Ramos (cell line): ENCODE results near the gene HTATIP2.
"Not testable (repeated sequence)": the region's sequence is repeated elsewhere in the genome, so short reads cannot be mapped to it uniquely, and the experiment has no call there.

Experiments used
- in situ Hi-C: fragments of 300-500 bp; cut with MboI; formaldehyde crosslinking; loops from one replicate; pipeline ENCODE4 v1.14.3; 2022; ENCODE audit warnings: low sequenced_read_pairs; ENCODE audit not compliant: unreplicated experiment

HTATIP2 gene

DNA sequence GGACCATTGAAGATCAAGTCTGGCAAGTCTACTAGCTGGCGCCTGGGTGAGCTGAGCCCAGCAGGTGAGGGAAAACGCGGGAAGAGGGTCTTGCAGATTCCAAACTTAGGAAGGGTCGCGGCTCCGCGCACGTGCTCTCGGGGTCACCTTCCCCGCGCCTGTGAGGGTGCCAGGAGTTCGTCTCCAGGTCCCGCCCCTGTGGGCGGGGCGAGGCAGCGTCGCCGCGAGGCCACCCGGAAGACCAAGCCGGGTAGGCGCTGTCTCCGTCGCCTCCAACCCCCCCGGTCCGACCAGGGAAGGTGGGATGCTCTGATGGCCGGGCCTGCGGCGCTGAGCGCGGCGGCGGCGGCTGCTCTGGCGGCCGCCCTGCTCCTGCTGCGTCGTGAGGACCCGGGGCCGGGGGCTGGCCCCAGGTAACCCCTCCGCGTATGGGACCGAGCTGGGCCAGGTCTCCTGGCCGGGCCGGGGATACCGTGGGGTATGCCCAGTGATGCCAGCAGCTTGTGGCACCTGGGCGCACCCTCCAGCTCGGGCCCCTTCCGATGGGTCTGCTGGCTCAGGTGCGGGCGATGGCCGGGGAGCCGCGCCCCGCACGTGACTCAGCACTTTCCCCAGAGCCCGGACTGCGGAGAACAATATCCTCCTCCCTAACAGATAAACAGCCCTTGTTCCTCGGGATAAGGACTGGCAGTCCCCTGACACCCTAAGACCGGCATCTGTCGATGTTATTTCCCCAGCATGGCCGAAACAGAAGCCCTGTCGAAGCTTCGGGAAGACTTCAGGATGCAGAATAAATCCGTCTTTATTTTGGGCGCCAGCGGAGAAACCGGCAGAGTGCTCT is at the start of gene HTATIP2:
Gene HTATIP2 (plus strand): TSS at position 215 of the 841 bp plus-strand sequence. CDS start 524 bp downstream, at position 739.
- in situ Hi-C loops = no loop called here

GRCh38 chr11:20315800-20316199 is 47.7 kb upstream of the HTATIP2 start:
- in situ Hi-C loops = no loop called here

GRCh38 chr11:20321177-20321576 is 42.3 kb upstream of the HTATIP2 start:
- in situ Hi-C loops = no loop called here

GRCh38 chr11:20327377-20327935 is 36.1 kb upstream of the HTATIP2 start:
- in situ Hi-C loops = loop anchor here (25.0 kb wide), 1 partner anchor 390 kb away; no protein-coding TSS in a partner anchor

- in situ Hi-C loops = loop anchor here (25.0 kb wide), 1 partner anchor 399 kb away; no protein-coding TSS in a partner anchor
These were observed 27.5 kb upstream of the HTATIP2 start for GRCh38 chr11:20336056-20336455.

GRCh38 chr11:20337526-20338154 is 25.9 kb upstream of the HTATIP2 start:
- in situ Hi-C loops = loop anchor here (25.0 kb wide), 1 partner anchor 400 kb away; no protein-coding TSS in a partner anchor

DNA sequence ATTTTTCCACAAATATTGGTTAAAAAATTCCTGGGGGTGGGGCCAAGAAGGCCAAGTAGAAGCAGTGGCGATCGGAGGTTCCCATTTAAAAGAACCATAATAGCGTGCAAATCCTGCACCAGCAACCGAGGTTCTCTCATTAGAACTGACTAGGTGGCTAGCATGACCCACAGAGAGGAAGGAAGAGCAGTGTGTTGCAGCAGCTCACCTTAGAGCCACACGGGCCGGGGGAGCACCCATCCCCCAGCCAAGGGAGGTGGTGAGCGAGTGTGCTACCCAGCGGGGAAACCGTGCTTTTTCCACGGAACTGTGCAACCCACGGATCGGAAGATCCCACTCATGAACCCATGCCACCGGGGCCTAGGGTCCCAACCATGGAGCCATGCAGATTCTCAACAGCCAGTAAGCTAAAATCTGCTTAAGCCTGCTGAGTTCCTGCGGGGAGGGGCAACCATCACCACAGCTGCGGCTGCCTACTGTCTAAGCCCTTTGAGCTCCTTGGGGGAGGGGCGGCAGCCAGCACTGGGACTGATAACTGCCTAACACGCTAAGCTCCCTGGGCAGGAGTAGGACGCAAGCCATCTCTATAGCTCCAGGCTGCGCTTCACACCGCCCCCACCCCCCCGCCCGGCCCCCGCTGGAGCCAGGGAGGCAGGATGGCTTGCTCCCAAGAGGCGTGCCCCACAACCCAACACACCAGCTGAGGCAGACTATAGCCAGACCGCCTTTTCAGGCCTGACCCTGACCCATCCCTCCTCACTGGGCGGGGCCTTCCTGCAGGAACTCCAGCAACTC is 21.0 kb upstream of the HTATIP2 start:
- in situ Hi-C loops = loop anchor here (25.0 kb wide), 1 partner anchor 405 kb away; no protein-coding TSS in a partner anchor

DNA sequence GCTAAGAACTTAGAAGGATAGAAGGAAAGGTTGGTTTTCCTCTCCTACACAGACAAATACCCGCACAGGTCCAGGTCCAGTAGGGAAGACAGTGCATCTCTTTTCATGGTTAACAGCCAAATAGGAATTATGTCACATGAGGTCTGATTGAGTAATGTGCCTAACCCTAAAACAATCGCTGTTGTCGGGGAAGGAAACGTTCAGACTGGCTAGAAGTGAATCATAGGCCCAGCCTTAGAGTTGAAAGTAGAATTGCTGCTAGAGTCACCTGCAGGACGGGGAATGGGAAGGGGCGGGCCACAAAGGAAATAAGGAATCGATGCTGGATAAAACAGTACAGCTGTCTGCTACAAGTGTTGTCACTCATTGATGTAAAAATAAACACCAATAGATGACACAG is 12.4 kb upstream of the HTATIP2 start:
- in situ Hi-C loops = loop anchor here (10.0 kb wide), 1 partner anchor 226 kb away; no protein-coding TSS in a partner anchor

GRCh38 chr11:20351751-20352262 is 11.7 kb upstream of the HTATIP2 start:
- in situ Hi-C loops = loop anchor here (10.0 kb wide), 1 partner anchor 227 kb away; no protein-coding TSS in a partner anchor

- in situ Hi-C loops = loop anchor here (10.0 kb wide), 1 partner anchor 229 kb away; no protein-coding TSS in a partner anchor
These were observed 9.6 kb upstream of the HTATIP2 start for GRCh38 chr11:20353829-20354434.

DNA sequence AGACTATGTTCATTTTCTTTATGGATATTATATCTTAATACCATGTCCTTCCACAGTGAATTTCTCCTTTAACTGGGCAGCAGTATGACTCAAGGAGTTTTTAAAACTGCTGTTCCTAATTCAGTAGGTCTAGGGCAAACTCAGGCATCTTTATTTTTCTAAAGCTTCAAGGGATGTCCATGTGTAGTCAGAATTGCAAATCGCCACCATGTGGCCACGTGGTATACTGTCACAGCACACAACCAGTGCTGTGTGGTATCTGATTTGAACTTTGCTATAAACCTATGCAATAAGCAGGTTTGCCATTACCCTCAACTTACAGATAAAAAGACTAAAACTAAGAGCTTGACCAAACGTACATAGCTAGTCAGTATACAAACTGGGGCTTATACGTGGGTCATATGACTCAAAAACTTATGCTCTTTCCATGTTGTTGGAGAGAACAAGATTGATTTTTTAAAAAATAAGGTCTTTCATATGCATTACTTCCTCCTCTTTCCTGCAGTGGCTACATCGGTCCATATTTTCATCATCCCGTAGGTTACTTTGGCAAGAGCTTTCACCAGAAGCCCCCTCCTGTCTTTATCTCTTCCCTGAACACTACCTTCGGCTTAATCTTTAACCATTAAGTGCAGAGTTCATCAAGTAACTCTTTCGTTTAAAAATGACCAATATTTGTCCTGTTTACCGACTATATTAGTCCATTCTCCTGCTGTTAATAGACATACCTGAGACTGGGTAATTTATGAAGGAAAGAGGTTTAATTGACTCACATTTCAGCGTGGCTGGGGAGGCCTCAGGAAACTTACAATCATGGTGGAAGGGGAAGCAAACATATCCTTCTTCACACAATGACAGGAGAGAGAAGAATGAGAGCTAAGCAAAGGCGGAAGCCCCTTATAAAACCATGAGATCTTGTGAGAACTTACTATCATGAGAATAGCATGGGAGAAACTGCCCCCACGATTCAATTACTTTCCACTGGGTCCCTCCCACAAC is 8.0 kb upstream of the HTATIP2 start:
- in situ Hi-C loops = loop anchor here (10.0 kb wide), 1 partner anchor 231 kb away; no protein-coding TSS in a partner anchor

GRCh38 chr11:20357150-20357549 is 6.4 kb upstream of the HTATIP2 start:
- in situ Hi-C loops = loop anchor here (10.0 kb wide), 1 partner anchor 232 kb away; no protein-coding TSS in a partner anchor

GRCh38 chr11:20360650-20361049 is 2.9 kb upstream of the HTATIP2 start:
- in situ Hi-C loops = no loop called here

DNA sequence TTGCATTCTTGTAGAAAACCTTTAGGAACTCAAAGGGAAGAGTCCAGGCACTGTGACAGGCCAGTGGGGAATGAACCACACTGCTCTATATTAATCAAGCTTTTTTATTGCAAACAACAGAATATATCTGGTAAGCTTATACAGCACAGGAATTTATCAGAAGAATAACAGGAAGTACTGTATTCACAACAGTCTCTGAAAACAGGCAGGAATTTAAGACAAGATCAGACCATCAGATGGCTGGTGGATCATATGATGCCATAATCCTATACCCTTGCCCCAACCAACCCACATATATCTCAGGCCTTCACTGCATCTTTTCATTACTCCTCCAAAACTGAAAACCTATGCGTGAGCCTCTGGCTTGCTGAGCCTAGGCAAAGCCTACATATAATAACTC is 1.0 kb upstream of the HTATIP2 start:
- in situ Hi-C loops = no loop called here

DNA sequence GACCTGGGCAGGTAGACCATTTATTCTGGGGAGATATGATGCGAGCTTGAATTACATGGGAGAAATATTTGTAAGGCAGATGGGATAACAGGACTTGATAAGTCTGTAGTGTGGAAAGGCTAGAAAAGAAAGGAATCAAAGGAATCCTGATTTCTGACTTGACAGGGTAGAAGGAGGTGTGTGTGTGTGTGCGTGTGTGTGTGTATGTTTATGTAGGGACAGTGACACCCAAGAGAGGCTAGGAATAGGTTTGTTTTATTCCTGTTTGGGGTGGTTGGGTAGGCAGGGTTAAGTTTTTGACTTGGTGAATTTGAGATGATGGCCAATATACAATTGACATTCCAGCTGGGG is 390 bp upstream of the HTATIP2 start:
- in situ Hi-C loops = no loop called here

- in situ Hi-C loops = no loop called here
These were observed 853 bp downstream of the HTATIP2 start for GRCh38 chr11:20364341-20364792.

GRCh38 chr11:20365465-20365864 is 2.0 kb downstream of the HTATIP2 start:
- in situ Hi-C loops = not testable (repeated sequence)

GRCh38 chr11:20367313-20367948 is 3.9 kb downstream of the HTATIP2 start:
- in situ Hi-C loops = no loop called here
